Liver (tissue), 9 donors: ENCODE data around the gene RARS2. TPM values are rescaled to one million over a fixed set of nuclear protein-coding genes. Genes with fewer than 3 reads are reported as not detected.
A peak's percentile ranks its signal among the peaks of the same experiment; 100 is the strongest.

Experiments
- DNase-seq: peaks from one replicate; pipeline ENCODE4 v3.0.0-alpha.2; 2017; ENCODE audit warnings: low spot score
- H3K27ac ChIP-seq, 2 donors: one replicate each; pipeline ENCODE4 v1.7.0; 2013; ENCODE audit warnings: inconsistent platforms in 2 of 2, low read length in 2 of 2, control low read depth in 1 of 2, low read depth in 1 of 2, mild to moderate bottlenecking in 1 of 2
- H3K27me3 ChIP-seq, 4 donors: one replicate each; pipeline versions ENCODE4 v1.6.1 to v1.7.0; 2013; ENCODE audit warnings: low read length in 3 of 4, inconsistent platforms in 1 of 4, mild to moderate bottlenecking in 1 of 4, moderate library complexity in 1 of 4; ENCODE audit not compliant: control insufficient read depth in 4 of 4, insufficient read depth in 4 of 4
- H3K36me3 ChIP-seq, 4 donors: one replicate each; pipeline versions ENCODE4 v1.6.1 to v1.7.0; 2013; ENCODE audit warnings: low read length in 3 of 4, mild to moderate bottlenecking in 3 of 4, low read depth in 1 of 4, moderate library complexity in 1 of 4; ENCODE audit not compliant: control insufficient read depth in 4 of 4, insufficient read depth in 3 of 4
- H3K4me1 ChIP-seq, 4 donors: one replicate each; pipeline versions ENCODE4 v1.6.1 to v1.7.0; 2013; ENCODE audit warnings: low read length in 3 of 4, mild to moderate bottlenecking in 3 of 4, moderate library complexity in 1 of 4; ENCODE audit not compliant: control insufficient read depth in 4 of 4, insufficient read depth in 4 of 4
- H3K4me3 ChIP-seq, 3 donors: one replicate each; pipeline versions ENCODE4 v1.6.1 to v1.7.0; 2013; ENCODE audit warnings: low read length in 3 of 3, control low read depth in 1 of 3, low read depth in 1 of 3, mild to moderate bottlenecking in 1 of 3
- H3K9ac ChIP-seq, 2 donors: one replicate each; pipeline ENCODE4 v1.7.0; 2013; ENCODE audit warnings: low read length in 2 of 2, mild to moderate bottlenecking in 2 of 2, moderate library complexity in 2 of 2, control low read depth in 1 of 2, low read depth in 1 of 2
- H3K9me3 ChIP-seq, 4 donors: one replicate each; pipeline versions ENCODE4 v1.6.1 to v1.7.0; 2013; ENCODE audit warnings: low read length in 3 of 4; ENCODE audit not compliant: control insufficient read depth in 4 of 4
- ATF3 ChIP-seq: IDR thresholded peaks from 2 replicates; pipeline ENCODE4 v1.6.1; 2016; ENCODE audit warnings: antibody characterized with exemption
- CTCF ChIP-seq: fragments of 150-350 bp; IDR thresholded peaks from 2 replicates; pipeline ENCODE4 v1.5.1; 2017; ENCODE audit warnings: improper control_type of control experiment, low read depth, low read length; ENCODE audit not compliant: missing input control
- EGR1 ChIP-seq, 2 donors: IDR thresholded peaks; 2 replicates each; pipeline ENCODE4 v1.6.1; 2016 to 2018; ENCODE audit warnings: antibody characterized with exemption in 2 of 2, low read depth in 2 of 2
- FOXA1 ChIP-seq: IDR thresholded peaks from 2 replicates; pipeline ENCODE4 v1.6.1; 2016; ENCODE audit warnings: antibody characterized with exemption
- FOXA2 ChIP-seq: IDR thresholded peaks from 2 replicates; pipeline ENCODE4 v1.6.1; 2016; ENCODE audit warnings: antibody characterized with exemption
- GABPA ChIP-seq, 2 donors: IDR thresholded peaks in 1 of 2; conservative IDR thresholded peaks in 1 of 2; 2 replicates each; pipeline ENCODE4 v1.6.1; 2016; ENCODE audit warnings: antibody characterized with exemption in 2 of 2, mild to moderate bottlenecking in 1 of 2, moderate library complexity in 1 of 2
- HNF4A ChIP-seq, 2 donors: conservative IDR thresholded peaks; 2 replicates each; pipeline ENCODE4 v1.6.1; 2016; ENCODE audit warnings: antibody characterized with exemption in 2 of 2, mild to moderate bottlenecking in 2 of 2
- HNF4G ChIP-seq: IDR thresholded peaks from 2 replicates; pipeline ENCODE4 v1.6.1; 2016; ENCODE audit warnings: antibody characterized with exemption
- JUND ChIP-seq, 2 donors: IDR thresholded peaks; 2 replicates each; pipeline ENCODE4 v1.6.1; 2016; ENCODE audit warnings: antibody characterized with exemption in 2 of 2
- MAX ChIP-seq: IDR thresholded peaks from 2 replicates; pipeline ENCODE4 v1.6.1; 2016; ENCODE audit warnings: antibody characterized with exemption
- NR2F2 ChIP-seq: IDR thresholded peaks from 2 replicates; pipeline ENCODE4 v1.6.1; 2016; ENCODE audit warnings: antibody characterized with exemption
- RAD21 ChIP-seq, 2 donors: IDR thresholded peaks; 2 replicates each; pipeline ENCODE4 v1.6.1; 2016; ENCODE audit warnings: antibody characterized with exemption in 2 of 2, mild to moderate bottlenecking in 2 of 2
- REST ChIP-seq: IDR thresholded peaks from 2 replicates; pipeline ENCODE4 v1.6.1; 2016; ENCODE audit warnings: antibody characterized with exemption, mild to moderate bottlenecking
- RXRA ChIP-seq, 2 donors: IDR thresholded peaks; 2 replicates each; pipeline ENCODE4 v1.6.1; 2017 to 2018; ENCODE audit warnings: antibody characterized with exemption in 2 of 2, mild to moderate bottlenecking in 1 of 2
- SP1 ChIP-seq: IDR thresholded peaks from 2 replicates; pipeline ENCODE4 v1.6.1; 2018; ENCODE audit warnings: antibody characterized with exemption, mild to moderate bottlenecking
- TAF1 ChIP-seq: conservative IDR thresholded peaks from 2 replicates; pipeline ENCODE4 v1.6.1; 2016; ENCODE audit warnings: antibody characterized with exemption, mild to moderate bottlenecking
- YY1 ChIP-seq: IDR thresholded peaks from 2 replicates; pipeline ENCODE4 v1.6.1; 2016; ENCODE audit warnings: antibody characterized with exemption, mild to moderate bottlenecking
- ZBTB33 ChIP-seq: IDR thresholded peaks from 2 replicates; pipeline ENCODE4 v1.6.1; 2016; ENCODE audit warnings: antibody characterized with exemption
- WGBS: extraction: QIAGEN DNeasy Blood & Tissue Kit; methylation state at CpG from one replicate; pipeline ENCODE4 v1.1.7; 2013; 5-methylcytosine and 5-hydroxymethylcytosine counted together
- polyA plus RNA-seq, 2 donors: library from polyadenylated mRNA; stranded (reverse) in 1 of 2; unstranded in 1 of 2; fragments of 200-250 nt in 1 of 2; fragments of >200 nt in 1 of 2; fragmentation: Nextera tagmentation in 1 of 2; extraction: Ambion mirVana in 1 of 2; gene quantifications; one replicate each; pipeline versions ENCODE4 v1.2.1 to v1.2.3, GENCODE V29; 2013 to 2015
- total RNA-seq, 2 donors: library from RNA; depleted of rRNA; stranded (reverse); fragments of >200 nt; gene quantifications; one replicate each; pipeline ENCODE4 v1.2.3, GENCODE V29; 2014
- donor health status: healthy.
- donor health status: healthy.
- donor health status: healthy.
- donor health status: healthy.
- donor health status: healthy.

The RARS2 gene
- total RNA-seq: 10 to 100 TPM; 14.6 to 18.1 TPM
- polyA plus RNA-seq: 10 to 100 TPM; 10.9 to 19.2 TPM

- TF ChIP-seq NR2F2: peak; percentile 67
- TF ChIP-seq FOXA1: no peak
- peak; percentile 68 for TF ChIP-seq TAF1
- peak; percentile 58 to 74 for TF ChIP-seq RXRA (IDR thresholded peaks at IDR 0.05)
- peak; percentile 46 to 59 for TF ChIP-seq HNF4A (conservative IDR thresholded peaks at IDR 0.05)
- TF ChIP-seq HNF4G: no peak
- TF ChIP-seq ZBTB33: no peak
- no peak for TF ChIP-seq CTCF
- peak; percentile 65 to 71 for TF ChIP-seq RAD21 (IDR thresholded peaks at IDR 0.05)
- no peak for TF ChIP-seq FOXA2
- TF ChIP-seq ATF3: no peak
- TF ChIP-seq GABPA (IDR thresholded peaks at IDR 0.05 in 1 of 2, conservative IDR thresholded peaks at IDR 0.05 in 1 of 2): peak; percentile 83 to 97
- TF ChIP-seq YY1: peak; percentile 85
- no peak for TF ChIP-seq EGR1 (IDR thresholded peaks at IDR 0.05; ENCODE audit: low read depth in 2 of 2)
- TF ChIP-seq REST: peak; percentile 80
- no peak for TF ChIP-seq JUND (IDR thresholded peaks at IDR 0.05)
- peak; percentile 38 for TF ChIP-seq MAX
- TF ChIP-seq SP1: peak; percentile 81
- peak within 1 kb of the TSS; percentile 68 to 80 for H3K27ac ChIP-seq
- under 1% methylated on average over 49 of the region's 49 CpGs for WGBS
- peak within 1 kb of the TSS; percentile 67 to 93 (median 91) for H3K4me3 ChIP-seq
- H3K27me3 ChIP-seq: no peaks in the 10 kb centered on the region
- H3K9me3 ChIP-seq: no peaks in the 10 kb centered on the region
- peak; percentile 96 for DNase-seq
- peak within 1 kb of the TSS; percentile 78 to 95 for H3K9ac ChIP-seq
- H3K36me3 ChIP-seq: peaks cover 0 to 5% (median under 1%) of the 10 kb centered on the region in 4 donors
- peaks cover 3 to 34% (median 24%) of the 10 kb centered on the region in 4 donors for H3K4me1 ChIP-seq
These were observed at the start of gene RARS2, which contains the start of gene ORC3 for GRCh38 chr6:87589693-87590416. RARS2 (minus strand) TSS chr6:87589987; CDS start chr6:87589957, 30 bp downstream. ORC3 (plus strand) TSS chr6:87590135; CDS start chr6:87590169, 34 bp downstream.
